ENCODE results near the gene MAP4K4.

DNA sequence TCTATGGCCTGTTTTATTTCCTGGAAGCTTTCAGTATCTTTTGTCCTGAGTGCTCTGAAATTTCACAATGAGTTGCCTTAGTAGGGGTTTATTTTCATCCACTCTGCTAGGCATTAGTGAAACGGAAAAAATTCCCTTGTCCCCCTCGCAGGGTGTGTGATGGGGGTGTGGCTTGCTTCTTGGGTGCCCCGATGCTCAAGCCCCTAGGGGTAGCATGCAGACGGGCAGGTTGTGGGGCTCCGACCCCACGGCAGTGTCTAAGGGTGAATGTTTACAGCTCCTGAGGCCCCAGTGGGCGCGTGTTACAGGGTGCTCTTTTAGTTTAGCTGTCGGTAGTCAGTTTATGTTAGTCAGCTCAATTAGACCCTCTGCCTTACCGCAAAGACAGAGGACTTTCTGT is 32.2 kb upstream of the MAP4K4 start:
- TF ChIP-seq GATA2 (IDR thresholded peaks at IDR 0.05; ENCODE audit: low read depth, low read length) (no peak), GATA3 (IDR thresholded peaks at IDR 0.05; ENCODE audit: low read depth, low read length) (no peak)

Data from SH-SY5Y (cell line).